ENCODE measurements around the gene PABPN1L.

DNA sequence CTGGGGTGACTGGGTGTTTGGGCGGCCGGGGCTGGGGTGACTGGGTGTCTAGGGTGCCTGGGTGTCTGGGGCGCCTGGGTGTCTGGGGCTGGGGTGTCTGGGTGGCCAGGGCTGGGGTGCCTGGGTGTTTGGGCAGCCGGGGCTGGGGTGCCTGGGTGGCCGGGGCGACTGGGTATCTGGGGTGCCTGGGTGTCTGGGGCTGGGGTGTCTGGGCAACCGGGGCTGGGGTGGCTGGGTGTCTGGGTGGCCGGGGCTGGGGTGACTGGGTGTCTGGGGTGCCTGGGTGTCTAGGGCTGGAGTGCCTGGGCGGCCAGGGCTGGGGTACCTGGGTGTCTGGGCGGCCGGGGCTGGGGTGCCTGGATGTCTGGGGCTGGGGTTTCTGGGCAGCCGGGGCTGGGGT, 41.3 kb downstream of the PABPN1L start:
- TF ChIP-seq EZH2 (IDR thresholded peaks at IDR 0.05) (no peak), EZH2phosphoT487 (IDR thresholded peaks at IDR 0.05) (no peak)
- TF ChIP-seq, protein P1, sequence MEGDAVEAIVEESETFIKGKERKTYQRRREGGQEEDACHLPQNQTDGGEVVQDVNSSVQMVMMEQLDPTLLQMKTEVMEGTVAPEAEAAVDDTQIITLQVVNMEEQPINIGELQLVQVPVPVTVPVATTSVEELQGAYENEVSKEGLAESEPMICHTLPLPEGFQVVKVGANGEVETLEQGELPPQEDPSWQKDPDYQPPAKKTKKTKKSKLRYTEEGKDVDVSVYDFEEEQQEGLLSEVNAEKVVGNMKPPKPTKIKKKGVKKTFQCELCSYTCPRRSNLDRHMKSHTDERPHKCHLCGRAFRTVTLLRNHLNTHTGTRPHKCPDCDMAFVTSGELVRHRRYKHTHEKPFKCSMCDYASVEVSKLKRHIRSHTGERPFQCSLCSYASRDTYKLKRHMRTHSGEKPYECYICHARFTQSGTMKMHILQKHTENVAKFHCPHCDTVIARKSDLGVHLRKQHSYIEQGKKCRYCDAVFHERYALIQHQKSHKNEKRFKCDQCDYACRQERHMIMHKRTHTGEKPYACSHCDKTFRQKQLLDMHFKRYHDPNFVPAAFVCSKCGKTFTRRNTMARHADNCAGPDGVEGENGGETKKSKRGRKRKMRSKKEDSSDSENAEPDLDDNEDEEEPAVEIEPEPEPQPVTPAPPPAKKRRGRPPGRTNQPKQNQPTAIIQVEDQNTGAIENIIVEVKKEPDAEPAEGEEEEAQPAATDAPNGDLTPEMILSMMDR (IDR thresholded peaks at IDR 0.05) = no peak

Data from neural progenitor cell (in vitro differentiated cells).